Sigmoid colon (tissue), 7 donors: ENCODE data around the gene ZNF483. TPM values are rescaled to one million over a fixed set of nuclear protein-coding genes. Genes with fewer than 3 reads are reported as not detected.
"Not testable (repeated sequence)": the region's sequence is repeated elsewhere in the genome, so short reads cannot be mapped to it uniquely, and the experiment has no call there.

Experiments
- DNase-seq: peaks from one replicate; pipeline ENCODE4 v3.0.0-alpha.2; 2019
- H3K27ac ChIP-seq, 4 donors: fragments of 200-600 bp; sonication (generic); one replicate each; pipeline ENCODE4 v1.5.1; 2016 to 2019; ENCODE audit warnings: mild to moderate bottlenecking in 1 of 4
- H3K27me3 ChIP-seq, 3 donors: fragments of 200-600 bp; sonication (generic); one replicate each; pipeline ENCODE4 v1.5.1; 2019; ENCODE audit warnings: mild to moderate bottlenecking in 1 of 3
- H3K36me3 ChIP-seq, 4 donors: fragments of 200-600 bp; sonication (generic); one replicate each; pipeline ENCODE4 v1.5.1; 2016 to 2019
- H3K4me1 ChIP-seq, 4 donors: fragments of 200-600 bp; sonication (generic); one replicate each; pipeline ENCODE4 v1.5.1; 2017 to 2019
- H3K4me3 ChIP-seq, 4 donors: fragments of 200-600 bp; sonication (generic); one replicate each; pipeline ENCODE4 v1.5.1; 2017 to 2019; ENCODE audit warnings: mild to moderate bottlenecking in 2 of 4, moderate library complexity in 1 of 4
- H3K9me3 ChIP-seq, 4 donors: fragments of 200-600 bp in 3 of 4; sonication (generic) in 3 of 4; one replicate each; pipeline versions ENCODE4 v1.5.1 to v1.6.1; 2013 to 2019
- EP300 ChIP-seq, 4 donors: sonication (generic); formaldehyde crosslinking; IDR thresholded peaks; one replicate each; pipeline ENCODE4 v1.6.1; 2017; ENCODE audit warnings: antibody characterized with exemption in 4 of 4
- POLR2A ChIP-seq, 2 donors: fragments of 450-650 bp; IDR thresholded peaks; one replicate each; pipeline ENCODE4 v1.6.1; 2016; ENCODE audit warnings: antibody characterized with exemption in 2 of 2, mild to moderate bottlenecking in 2 of 2, moderate library complexity in 2 of 2
- POLR2AphosphoS5 ChIP-seq, 4 donors: sonication (generic); formaldehyde crosslinking; IDR thresholded peaks; one replicate each; pipeline ENCODE4 v1.6.1; 2017; ENCODE audit warnings: antibody characterized with exemption in 4 of 4
- whole genome bisulfite sequencing, 2 donors: extraction: QIAGEN DNeasy Blood & Tissue Kit; methylation state at CpG; one replicate each; pipeline ENCODE4 v1.1.7; 2013; 5-methylcytosine and 5-hydroxymethylcytosine counted together
- intact Hi-C: fragments of 100-400 bp; cut with DNase I; formaldehyde crosslinking; loops from one replicate; pipeline ENCODE4 v1.15.1; 2023
- polyA plus RNA-seq, 3 donors: library from polyadenylated mRNA; stranded (reverse); fragments of 200-250 nt; gene quantifications; one replicate each; pipeline ENCODE4 v1.2.3, GENCODE V29; 2013
- total RNA-seq, 4 donors: library from RNA; depleted of rRNA; stranded (reverse); fragments of >200 nt; gene quantifications; one replicate each; pipeline ENCODE4 v1.1.0, GENCODE V29; 2016
- TF ChIP-seq, protein P1 (sequence below), 4 experiments: fragments of 450-650 bp in 3 of 4; fragments of 200-600 bp in 1 of 4; IDR thresholded peaks; one replicate each; pipeline ENCODE4 v1.5.1; 2016 to 2019; ENCODE audit warnings: antibody characterized with exemption in 4 of 4, mild to moderate bottlenecking in 3 of 4, moderate library complexity in 2 of 4
- donor health status: healthy with polysubstance abuse.
- donor health status: Bipolar disorder and iron deficiency.
- donor health status: healthy.

Gene ZNF483
- total and polyA plus RNA-seq, 7 donors = 0.23 to 22.7 (median 20.0) TPM; not detected in 1

DNA sequence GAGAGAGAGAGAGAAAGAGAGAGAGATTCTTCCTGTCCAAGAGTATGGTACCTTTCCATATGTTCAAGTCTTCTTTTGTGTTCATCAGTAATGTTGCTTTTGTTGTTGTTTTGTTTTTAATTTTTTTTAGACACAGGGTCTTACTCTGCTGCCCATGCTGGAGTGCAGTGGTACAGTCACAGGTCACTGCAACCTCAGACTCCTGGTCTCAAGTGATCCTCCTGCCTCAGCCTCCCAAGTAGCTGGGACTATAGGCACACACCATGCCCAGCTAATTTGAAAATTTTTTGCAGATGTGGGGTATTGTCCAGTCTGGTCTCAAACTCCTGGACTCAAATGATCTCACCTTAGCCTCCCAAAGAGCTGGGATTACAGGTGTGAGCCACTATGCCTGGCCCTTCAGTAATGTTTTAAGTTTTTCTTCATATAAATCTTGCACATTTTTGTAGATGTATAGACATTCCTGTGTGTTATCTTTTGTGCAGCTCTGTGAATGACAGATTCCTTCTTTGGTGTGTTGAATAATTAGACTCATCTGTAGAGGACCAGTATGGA lies 36.3 kb downstream of the ZNF483 start:
- Histone ChIP-seq H3K36me3 (peaks cover 0 to 48% (median 20%) of the 10 kb centered on the region in 4 donors), H3K4me3 (no peak overlapping the region), H3K9me3 (no peaks in the 10 kb centered on the region), H3K27ac (no peak overlapping the region), H3K27me3 (no peaks in the 10 kb centered on the region), H3K4me1 (no peaks in the 10 kb centered on the region)
- no peak for DNase-seq
- TF ChIP-seq POLR2A (IDR thresholded peaks at IDR 0.05) (no peak), POLR2AphosphoS5 (IDR thresholded peaks at IDR 0.05) (no peak), EP300 (IDR thresholded peaks at IDR 0.05) (no peak)
- TF ChIP-seq, protein P1, sequence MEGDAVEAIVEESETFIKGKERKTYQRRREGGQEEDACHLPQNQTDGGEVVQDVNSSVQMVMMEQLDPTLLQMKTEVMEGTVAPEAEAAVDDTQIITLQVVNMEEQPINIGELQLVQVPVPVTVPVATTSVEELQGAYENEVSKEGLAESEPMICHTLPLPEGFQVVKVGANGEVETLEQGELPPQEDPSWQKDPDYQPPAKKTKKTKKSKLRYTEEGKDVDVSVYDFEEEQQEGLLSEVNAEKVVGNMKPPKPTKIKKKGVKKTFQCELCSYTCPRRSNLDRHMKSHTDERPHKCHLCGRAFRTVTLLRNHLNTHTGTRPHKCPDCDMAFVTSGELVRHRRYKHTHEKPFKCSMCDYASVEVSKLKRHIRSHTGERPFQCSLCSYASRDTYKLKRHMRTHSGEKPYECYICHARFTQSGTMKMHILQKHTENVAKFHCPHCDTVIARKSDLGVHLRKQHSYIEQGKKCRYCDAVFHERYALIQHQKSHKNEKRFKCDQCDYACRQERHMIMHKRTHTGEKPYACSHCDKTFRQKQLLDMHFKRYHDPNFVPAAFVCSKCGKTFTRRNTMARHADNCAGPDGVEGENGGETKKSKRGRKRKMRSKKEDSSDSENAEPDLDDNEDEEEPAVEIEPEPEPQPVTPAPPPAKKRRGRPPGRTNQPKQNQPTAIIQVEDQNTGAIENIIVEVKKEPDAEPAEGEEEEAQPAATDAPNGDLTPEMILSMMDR (IDR thresholded peaks at IDR 0.05) = no peak
- intact Hi-C loops = no loop called here

DNA sequence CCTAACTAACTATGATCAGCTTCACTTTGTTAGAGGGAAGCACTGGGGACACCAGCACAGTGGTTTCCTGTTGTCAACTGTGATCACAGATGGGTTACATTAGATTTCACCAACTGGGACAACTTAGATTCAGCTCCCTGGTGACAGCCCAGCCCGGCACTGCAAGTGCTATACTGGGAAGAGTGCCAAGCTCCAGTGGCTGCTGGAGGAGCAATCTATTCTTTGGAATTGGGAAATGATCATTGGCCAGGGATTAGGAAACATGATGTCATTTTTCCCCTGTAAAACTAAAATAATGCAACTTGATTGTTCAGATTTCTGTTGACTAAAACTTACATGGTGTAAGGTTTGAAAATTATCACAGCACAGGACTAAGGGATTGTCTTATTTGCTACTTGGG lies 41.3 kb downstream of the ZNF483 start:
- Histone ChIP-seq H3K4me1 (no peaks in the 10 kb centered on the region), H3K27me3 (no peaks in the 10 kb centered on the region), H3K36me3 (peaks cover 26 to 97% (median 53%) of the 10 kb centered on the region in 4 donors), H3K4me3 (no peak overlapping the region), H3K27ac (no peak overlapping the region), H3K9me3 (peaks cover 0 to 11% (median 6%) of the 10 kb centered on the region in 4 donors)
- intact Hi-C loops = no loop called here
- 49 to 67% methylated on average over 1 of the region's 1 CpG for WGBS, 2 donors
- DNase-seq = no peak
- TF ChIP-seq POLR2AphosphoS5 (IDR thresholded peaks at IDR 0.05) (no peak), EP300 (IDR thresholded peaks at IDR 0.05) (no peak), POLR2A (IDR thresholded peaks at IDR 0.05) (no peak)
- TF ChIP-seq, protein P1 (IDR thresholded peaks at IDR 0.05) = no peak

DNA sequence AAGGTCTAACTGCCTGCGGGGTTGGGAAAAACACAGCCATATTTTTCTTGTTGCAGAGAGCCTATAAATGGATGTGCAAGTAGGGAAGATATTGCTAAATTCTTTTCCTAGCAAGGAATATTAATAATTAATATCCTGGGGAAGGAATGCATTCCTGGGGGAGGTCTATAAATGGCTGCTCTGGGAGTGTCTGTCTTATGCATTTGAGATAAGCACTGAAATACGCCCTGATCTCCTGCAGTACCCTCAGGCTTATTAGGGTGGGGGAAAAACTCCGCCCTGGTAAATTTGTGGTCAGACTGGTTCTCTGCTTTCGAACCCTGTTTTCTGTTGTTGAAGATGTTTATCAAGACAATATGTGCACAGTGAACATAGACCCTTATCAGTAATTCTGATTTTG lies 43.1 kb downstream of the ZNF483 start:
- H3K4me3 ChIP-seq, H3K4me1 ChIP-seq, H3K27me3 ChIP-seq, DNase-seq, H3K27ac ChIP-seq, intact Hi-C loops: not testable (repeated sequence)
- Histone ChIP-seq H3K36me3 (peaks cover 26 to 100% (median 53%) of the 10 kb centered on the region in 4 donors), H3K9me3 (peaks cover 0 to 11% (median 6%) of the 10 kb centered on the region in 4 donors)
- WGBS, 2 donors = 97% methylated on average over 4 of the region's 4 CpGs

DNA sequence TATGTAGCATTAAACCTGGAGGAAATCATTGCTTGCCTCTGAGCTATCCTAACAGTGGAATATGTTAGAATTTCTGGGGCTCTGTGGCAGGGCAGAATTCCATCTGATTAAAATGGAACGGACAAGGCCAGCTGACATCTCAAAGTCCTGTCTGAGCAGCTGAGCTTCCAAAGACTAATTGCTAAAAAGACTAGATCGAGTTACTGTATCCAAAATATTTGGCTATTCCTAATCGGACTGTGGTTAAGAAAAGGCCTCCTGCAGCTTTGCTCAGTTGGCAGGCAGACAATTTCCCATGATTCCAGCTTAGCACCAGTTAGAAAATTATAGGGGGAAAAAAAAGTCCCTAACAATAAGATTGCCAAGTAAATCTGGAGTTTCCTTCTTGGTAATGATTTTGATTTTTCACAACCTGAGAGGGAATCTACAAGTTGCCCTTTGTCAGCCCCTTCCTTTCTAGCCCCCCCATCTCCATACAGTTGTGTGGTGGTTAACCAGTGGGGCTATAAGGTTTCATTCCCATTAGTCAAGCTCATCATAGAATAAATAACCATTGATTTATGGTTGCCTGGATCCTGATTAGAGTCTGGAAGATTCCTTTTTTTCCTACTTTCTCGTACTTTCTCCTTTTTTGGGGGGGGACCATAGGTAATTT lies 48.1 kb downstream of the ZNF483 start:
- Histone ChIP-seq H3K27ac (no peak overlapping the region), H3K9me3 (peaks cover 0 to 9% (median 3%) of the 10 kb centered on the region in 4 donors), H3K4me3 (no peak overlapping the region), H3K4me1 (no peaks in the 10 kb centered on the region), H3K27me3 (no peaks in the 10 kb centered on the region), H3K36me3 (peaks cover 21 to 97% (median 38%) of the 10 kb centered on the region in 4 donors)
- WGBS, 2 donors = 81 to 83% methylated on average over 4 of the region's 4 CpGs
- no peak for DNase-seq
- intact Hi-C loops = no loop called here
- no peak for TF ChIP-seq POLR2AphosphoS5 (IDR thresholded peaks at IDR 0.05)
- no peak for TF ChIP-seq EP300 (IDR thresholded peaks at IDR 0.05)
- TF ChIP-seq, protein P1 (IDR thresholded peaks at IDR 0.05) = no peak
- no peak for TF ChIP-seq POLR2A (IDR thresholded peaks at IDR 0.05)

DNA sequence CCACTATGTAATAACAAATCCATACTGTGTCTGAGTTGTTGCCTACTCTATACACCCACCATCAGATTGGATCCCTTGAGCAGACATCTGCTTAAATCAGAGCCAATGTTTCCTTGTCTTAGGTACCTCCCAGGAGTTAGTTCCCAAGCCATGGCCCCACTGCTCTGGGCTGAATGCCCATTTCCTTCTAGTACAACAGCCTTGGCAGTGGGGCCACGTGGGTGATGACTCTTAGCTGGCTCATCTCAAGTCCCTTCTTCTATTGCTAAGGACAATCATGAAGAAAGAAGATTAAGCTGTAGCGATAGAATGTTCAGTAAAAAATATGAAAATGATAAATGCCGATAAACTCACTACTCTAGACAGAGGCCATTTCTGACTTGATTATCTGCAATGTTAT lies 57.9 kb downstream of the ZNF483 start:
- no peak for TF ChIP-seq POLR2AphosphoS5 (IDR thresholded peaks at IDR 0.05)
- TF ChIP-seq, protein P1 (IDR thresholded peaks at IDR 0.05) = no peak
- TF ChIP-seq EP300 (IDR thresholded peaks at IDR 0.05) = no peak
- H3K4me1 ChIP-seq = no peaks in the 10 kb centered on the region
- H3K36me3 ChIP-seq = peaks cover 27 to 75% (median 34%) of the 10 kb centered on the region in 4 donors
- H3K9me3 ChIP-seq = no peaks in the 10 kb centered on the region
- H3K4me3 ChIP-seq = no peak overlapping the region
- intact Hi-C loops = no loop called here
- no peak for DNase-seq
- 76 to 85% methylated on average over 3 of the region's 3 CpGs for WGBS, 2 donors
- no peak overlapping the region for H3K27ac ChIP-seq
- H3K27me3 ChIP-seq = no peaks in the 10 kb centered on the region
